Measurements from ENCODE around the gene PPIL1.

DNA sequence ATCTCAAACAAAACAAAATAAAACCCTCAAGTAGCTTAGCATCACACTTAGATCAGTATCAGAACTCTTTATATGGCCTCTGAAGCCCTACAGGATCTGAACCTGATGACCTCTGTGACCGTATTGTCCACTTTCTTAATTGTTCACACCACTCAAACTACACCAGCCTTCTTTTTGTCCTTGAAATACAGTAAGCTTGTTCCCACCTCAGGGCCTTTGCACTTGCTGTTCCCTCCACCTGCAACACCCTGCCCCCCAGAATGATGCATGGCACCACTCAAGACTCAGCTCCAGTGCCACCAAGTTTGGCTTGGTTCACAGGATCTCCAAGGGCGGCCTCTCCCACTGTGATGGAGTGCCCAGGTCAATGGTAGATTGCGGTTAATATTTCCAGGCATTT, 61.1 kb downstream of the PPIL1 start:
- TF ChIP-seq, protein P1, sequence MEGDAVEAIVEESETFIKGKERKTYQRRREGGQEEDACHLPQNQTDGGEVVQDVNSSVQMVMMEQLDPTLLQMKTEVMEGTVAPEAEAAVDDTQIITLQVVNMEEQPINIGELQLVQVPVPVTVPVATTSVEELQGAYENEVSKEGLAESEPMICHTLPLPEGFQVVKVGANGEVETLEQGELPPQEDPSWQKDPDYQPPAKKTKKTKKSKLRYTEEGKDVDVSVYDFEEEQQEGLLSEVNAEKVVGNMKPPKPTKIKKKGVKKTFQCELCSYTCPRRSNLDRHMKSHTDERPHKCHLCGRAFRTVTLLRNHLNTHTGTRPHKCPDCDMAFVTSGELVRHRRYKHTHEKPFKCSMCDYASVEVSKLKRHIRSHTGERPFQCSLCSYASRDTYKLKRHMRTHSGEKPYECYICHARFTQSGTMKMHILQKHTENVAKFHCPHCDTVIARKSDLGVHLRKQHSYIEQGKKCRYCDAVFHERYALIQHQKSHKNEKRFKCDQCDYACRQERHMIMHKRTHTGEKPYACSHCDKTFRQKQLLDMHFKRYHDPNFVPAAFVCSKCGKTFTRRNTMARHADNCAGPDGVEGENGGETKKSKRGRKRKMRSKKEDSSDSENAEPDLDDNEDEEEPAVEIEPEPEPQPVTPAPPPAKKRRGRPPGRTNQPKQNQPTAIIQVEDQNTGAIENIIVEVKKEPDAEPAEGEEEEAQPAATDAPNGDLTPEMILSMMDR (conservative IDR thresholded peaks at IDR 0.05; ENCODE audit: low read depth, low read length), result no peak
- TF ChIP-seq RAD21 (IDR thresholded peaks at IDR 0.05; ENCODE audit: low read length) (no peak), FOS (IDR thresholded peaks at IDR 0.05; ENCODE audit: low read depth, low read length) (no peak), BHLHE40 (IDR thresholded peaks at IDR 0.05; ENCODE audit: low read depth, low read length) (no peak), POLR2A (IDR thresholded peaks at IDR 0.05; ENCODE audit: low read depth, low read length) (no peak)
- TF ChIP-seq, protein P2, sequence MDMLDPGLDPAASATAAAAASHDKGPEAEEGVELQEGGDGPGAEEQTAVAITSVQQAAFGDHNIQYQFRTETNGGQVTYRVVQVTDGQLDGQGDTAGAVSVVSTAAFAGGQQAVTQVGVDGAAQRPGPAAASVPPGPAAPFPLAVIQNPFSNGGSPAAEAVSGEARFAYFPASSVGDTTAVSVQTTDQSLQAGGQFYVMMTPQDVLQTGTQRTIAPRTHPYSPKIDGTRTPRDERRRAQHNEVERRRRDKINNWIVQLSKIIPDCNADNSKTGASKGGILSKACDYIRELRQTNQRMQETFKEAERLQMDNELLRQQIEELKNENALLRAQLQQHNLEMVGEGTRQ (IDR thresholded peaks at IDR 0.05; ENCODE audit: low read depth, low read length), result no peak
- TF ChIP-seq, protein P3, sequence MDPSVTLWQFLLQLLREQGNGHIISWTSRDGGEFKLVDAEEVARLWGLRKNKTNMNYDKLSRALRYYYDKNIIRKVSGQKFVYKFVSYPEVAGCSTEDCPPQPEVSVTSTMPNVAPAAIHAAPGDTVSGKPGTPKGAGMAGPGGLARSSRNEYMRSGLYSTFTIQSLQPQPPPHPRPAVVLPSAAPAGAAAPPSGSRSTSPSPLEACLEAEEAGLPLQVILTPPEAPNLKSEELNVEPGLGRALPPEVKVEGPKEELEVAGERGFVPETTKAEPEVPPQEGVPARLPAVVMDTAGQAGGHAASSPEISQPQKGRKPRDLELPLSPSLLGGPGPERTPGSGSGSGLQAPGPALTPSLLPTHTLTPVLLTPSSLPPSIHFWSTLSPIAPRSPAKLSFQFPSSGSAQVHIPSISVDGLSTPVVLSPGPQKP (IDR thresholded peaks at IDR 0.05; ENCODE audit: borderline replicate concordance, low read depth, low read length), result no peak

Data from IMR-90 (cell line).